ENCODE results near the gene ALLC. TPM values are rescaled to one million over a fixed set of nuclear protein-coding genes. Genes with fewer than 3 reads are reported as not detected.

The ALLC gene
- total RNA-seq, 3 donors from 2014 or later, result 0.16 TPM; not detected in 2

DNA sequence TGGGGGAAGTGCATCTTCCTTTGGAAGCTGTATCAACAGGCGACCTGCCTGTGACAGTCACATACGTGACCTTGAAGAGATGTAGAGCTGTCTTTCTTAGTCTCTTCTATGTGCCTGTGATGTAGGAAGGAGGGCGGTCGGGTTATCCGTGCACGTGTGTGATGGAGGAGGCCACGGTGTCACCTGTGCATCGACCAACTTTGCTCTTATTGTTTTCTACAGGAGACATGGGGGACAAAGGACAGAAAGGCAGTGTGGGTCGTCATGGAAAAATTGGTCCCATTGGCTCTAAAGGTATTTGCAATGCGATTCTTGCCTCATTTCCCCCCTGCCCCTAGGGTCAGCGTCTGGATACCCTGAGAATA is 20.7 kb upstream of the ALLC start:
- H3K27ac ChIP-seq, result no peak overlapping the region
- H3K4me1 ChIP-seq, result no peaks in the 10 kb centered on the region
- H3K27me3 ChIP-seq, result no peaks in the 10 kb centered on the region
- intact Hi-C loops (cut with DNase I; ENCODE audit: low total_unique reads), result no loop called here
- peak in 1 of 2 donors; percentile 12 for DNase-seq (ENCODE audit: low spot score in 2 of 2)
- no peaks in the 10 kb centered on the region for H3K9me3 ChIP-seq
- no peaks in the 10 kb centered on the region for H3K36me3 ChIP-seq
- H3K4me3 ChIP-seq, result no peak overlapping the region
- no peak for TF ChIP-seq POLR2A (IDR thresholded peaks at IDR 0.05)
- TF ChIP-seq POLR2AphosphoS5 (IDR thresholded peaks at IDR 0.05), result no peak
- TF ChIP-seq, protein P1, sequence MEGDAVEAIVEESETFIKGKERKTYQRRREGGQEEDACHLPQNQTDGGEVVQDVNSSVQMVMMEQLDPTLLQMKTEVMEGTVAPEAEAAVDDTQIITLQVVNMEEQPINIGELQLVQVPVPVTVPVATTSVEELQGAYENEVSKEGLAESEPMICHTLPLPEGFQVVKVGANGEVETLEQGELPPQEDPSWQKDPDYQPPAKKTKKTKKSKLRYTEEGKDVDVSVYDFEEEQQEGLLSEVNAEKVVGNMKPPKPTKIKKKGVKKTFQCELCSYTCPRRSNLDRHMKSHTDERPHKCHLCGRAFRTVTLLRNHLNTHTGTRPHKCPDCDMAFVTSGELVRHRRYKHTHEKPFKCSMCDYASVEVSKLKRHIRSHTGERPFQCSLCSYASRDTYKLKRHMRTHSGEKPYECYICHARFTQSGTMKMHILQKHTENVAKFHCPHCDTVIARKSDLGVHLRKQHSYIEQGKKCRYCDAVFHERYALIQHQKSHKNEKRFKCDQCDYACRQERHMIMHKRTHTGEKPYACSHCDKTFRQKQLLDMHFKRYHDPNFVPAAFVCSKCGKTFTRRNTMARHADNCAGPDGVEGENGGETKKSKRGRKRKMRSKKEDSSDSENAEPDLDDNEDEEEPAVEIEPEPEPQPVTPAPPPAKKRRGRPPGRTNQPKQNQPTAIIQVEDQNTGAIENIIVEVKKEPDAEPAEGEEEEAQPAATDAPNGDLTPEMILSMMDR (IDR thresholded peaks at IDR 0.05), result no peak

DNA sequence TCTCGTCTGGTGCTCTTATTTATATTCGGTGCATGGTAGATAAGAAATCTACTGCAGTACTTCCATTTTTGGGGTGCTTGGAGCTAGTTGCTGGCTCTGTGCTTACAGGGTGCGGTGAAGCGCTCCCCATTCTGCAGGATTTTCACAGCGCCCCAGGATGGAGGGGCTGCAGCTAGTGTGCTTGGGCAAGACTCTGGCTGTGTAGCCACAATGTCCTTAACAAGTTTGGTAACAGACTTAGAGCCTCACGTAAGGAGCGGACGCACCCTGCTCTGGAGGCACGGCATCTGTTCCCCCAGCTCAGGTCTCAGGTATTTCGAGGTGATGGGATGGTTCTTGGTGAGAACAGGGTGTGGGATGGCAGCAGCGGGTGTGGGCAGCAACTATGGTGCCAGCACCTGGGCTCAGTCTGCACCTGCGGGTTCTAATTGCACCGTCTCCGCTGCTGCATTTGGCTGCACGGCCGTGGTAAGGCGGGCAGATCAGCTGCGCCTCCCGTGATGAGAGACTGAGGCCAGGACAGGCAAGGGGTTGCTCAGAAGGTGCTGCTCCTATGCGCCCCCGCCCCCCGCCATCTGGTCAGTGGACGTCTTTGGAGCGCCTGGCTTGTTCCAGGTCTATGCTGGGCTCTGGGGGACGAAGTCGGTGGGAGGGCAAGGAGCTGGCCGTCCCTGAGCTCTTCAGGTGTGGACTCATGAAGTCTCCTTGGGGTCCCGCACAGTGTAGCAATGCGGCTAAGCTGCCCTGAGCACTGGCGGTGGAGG is 20.1 kb upstream of the ALLC start:
- peak in 1 of 2 donors; percentile 41 for DNase-seq (ENCODE audit: low spot score in 2 of 2)
- Histone ChIP-seq H3K36me3 (no peaks in the 10 kb centered on the region), H3K27me3 (no peaks in the 10 kb centered on the region), H3K27ac (no peak overlapping the region), H3K4me1 (no peaks in the 10 kb centered on the region), H3K9me3 (no peaks in the 10 kb centered on the region), H3K4me3 (no peak overlapping the region)
- intact Hi-C loops (cut with DNase I; ENCODE audit: low total_unique reads), result no loop called here
- TF ChIP-seq POLR2AphosphoS5 (IDR thresholded peaks at IDR 0.05) (no peak), POLR2A (IDR thresholded peaks at IDR 0.05) (no peak)
- TF ChIP-seq, protein P1 (IDR thresholded peaks at IDR 0.05), result no peak

GRCh38 chr2:3638456-3638810 is 19.6 kb upstream of the ALLC start:
- no peak overlapping the region for H3K27ac ChIP-seq
- TF ChIP-seq, protein P1 (IDR thresholded peaks at IDR 0.05), result no peak
- TF ChIP-seq POLR2AphosphoS5 (IDR thresholded peaks at IDR 0.05), result no peak
- DNase-seq (ENCODE audit: low spot score in 2 of 2), result no peak
- H3K4me1 ChIP-seq, result no peaks in the 10 kb centered on the region
- no peak overlapping the region for H3K4me3 ChIP-seq
- H3K9me3 ChIP-seq, result no peaks in the 10 kb centered on the region
- intact Hi-C loops (cut with DNase I; ENCODE audit: low total_unique reads), result no loop called here
- no peaks in the 10 kb centered on the region for H3K36me3 ChIP-seq
- no peaks in the 10 kb centered on the region for H3K27me3 ChIP-seq

- Histone ChIP-seq H3K4me1 (no peaks in the 10 kb centered on the region), H3K27me3 (no peaks in the 10 kb centered on the region), H3K36me3 (no peaks in the 10 kb centered on the region), H3K27ac (no peak overlapping the region), H3K4me3 (no peak overlapping the region), H3K9me3 (no peaks in the 10 kb centered on the region)
- intact Hi-C loops (cut with DNase I; ENCODE audit: low total_unique reads), result no loop called here
- no peak for DNase-seq (ENCODE audit: low spot score in 2 of 2)
- TF ChIP-seq POLR2AphosphoS5 (IDR thresholded peaks at IDR 0.05), result no peak
Measured at GRCh38 chr2:3639015-3639630, 18.9 kb upstream of the ALLC start.

GRCh38 chr2:3639653-3640052 is 18.3 kb upstream of the ALLC start:
- intact Hi-C loops (cut with DNase I; ENCODE audit: low total_unique reads), result no loop called here
- H3K27me3 ChIP-seq, result no peaks in the 10 kb centered on the region
- H3K4me1 ChIP-seq, result no peaks in the 10 kb centered on the region
- H3K27ac ChIP-seq, result no peak overlapping the region
- no peaks in the 10 kb centered on the region for H3K9me3 ChIP-seq
- DNase-seq (ENCODE audit: low spot score in 2 of 2), result peak in 1 of 2 donors; percentile 22
- H3K4me3 ChIP-seq, result no peak overlapping the region
- no peaks in the 10 kb centered on the region for H3K36me3 ChIP-seq
- TF ChIP-seq POLR2AphosphoS5 (IDR thresholded peaks at IDR 0.05), result no peak
- TF ChIP-seq POLR2A (IDR thresholded peaks at IDR 0.05), result no peak
- TF ChIP-seq, protein P1 (IDR thresholded peaks at IDR 0.05), result no peak
